ENCODE data around the gene FAM234A.
A peak's percentile ranks its signal among the peaks of the same experiment; 100 is the strongest.
"Not testable (repeated sequence)": the region's sequence is repeated elsewhere in the genome, so short reads cannot be mapped to it uniquely, and the experiment has no call there.

FAM234A gene

GRCh38 chr16:266258-267164 lies 31.9 kb downstream of the FAM234A start:
- no peak for DNase-seq

GRCh38 chr16:267562-267961 lies 32.9 kb downstream of the FAM234A start:
- not testable (repeated sequence) for DNase-seq

DNA sequence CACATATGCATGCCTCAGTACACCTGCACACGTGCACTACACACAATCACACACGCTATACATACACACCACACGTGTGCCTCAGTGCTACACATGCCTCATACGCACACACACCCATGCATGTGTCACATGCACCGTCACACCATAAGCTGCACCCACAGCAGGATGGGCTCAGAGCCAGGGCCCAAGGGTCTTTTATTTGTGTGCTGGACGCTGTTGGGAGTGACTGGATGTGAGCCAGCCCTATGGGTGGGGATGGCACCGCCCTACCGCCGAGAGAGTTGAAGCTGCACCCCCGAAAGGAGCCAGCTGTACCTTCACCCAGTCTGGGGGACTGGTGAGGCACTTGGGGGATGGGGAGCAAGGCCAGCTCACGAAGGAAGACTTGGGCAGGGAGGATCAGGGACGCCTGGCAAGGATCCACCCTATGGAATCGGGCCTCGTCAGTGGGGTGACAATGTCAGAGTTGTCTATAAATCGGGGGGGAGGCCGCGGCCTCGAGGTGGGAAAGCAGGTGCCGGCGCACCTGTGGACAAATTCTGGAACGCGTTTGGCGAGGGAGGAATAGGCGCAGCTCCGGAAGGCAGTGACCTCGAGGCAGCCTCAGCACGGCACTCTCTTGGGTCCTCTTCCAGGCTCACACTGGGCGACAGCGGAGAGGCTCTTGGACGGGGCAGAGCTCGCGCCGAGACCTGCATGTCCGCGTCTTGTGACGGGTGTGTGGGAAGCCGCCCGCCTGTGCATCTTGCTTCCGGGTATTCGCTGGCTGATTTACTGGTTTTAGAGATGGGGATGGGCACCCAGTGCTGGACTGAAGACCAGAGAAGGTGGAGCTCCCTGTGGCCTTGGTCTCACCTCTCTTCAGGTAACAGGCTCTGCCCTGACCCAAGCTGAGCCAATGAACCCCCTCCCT lies 33.8 kb downstream of the FAM234A start:
- no peak for DNase-seq

DNA sequence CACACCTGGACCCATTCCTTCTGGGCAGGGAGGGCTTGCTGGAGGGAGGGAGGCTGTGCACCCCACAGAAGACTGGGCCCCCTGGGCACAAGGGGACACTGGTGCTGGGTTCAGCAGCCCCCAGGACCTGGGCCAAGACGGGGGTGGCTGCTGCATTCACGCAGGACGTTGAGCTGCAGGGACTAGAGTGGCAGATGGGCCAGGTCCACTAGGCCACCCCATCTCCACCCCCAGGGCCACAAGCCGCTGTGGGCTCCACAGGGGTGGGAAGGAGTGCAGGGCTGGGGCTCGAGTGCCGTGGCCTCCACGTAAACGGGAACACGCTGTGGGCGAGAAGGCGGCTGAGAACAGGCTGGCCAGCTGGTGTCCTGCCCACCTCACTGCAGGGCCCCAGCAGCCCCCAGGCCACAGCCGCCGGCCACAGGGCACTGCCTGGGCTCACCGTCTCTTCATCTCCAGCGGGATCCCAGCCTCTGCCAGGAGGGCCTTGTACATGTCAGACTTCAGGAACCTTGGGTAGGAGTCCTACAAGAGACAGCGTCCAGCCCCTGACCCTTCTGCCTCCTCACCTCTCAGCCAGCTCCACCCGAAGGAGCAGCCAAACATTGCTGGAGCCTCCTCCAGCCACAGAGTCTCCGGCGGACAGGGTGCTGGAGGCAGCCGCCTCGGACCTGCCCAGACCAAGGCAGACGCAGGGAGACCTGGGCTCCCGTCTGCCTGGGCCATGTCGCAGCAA lies 34.6 kb downstream of the FAM234A start:
- DNase-seq = no peak

DNA sequence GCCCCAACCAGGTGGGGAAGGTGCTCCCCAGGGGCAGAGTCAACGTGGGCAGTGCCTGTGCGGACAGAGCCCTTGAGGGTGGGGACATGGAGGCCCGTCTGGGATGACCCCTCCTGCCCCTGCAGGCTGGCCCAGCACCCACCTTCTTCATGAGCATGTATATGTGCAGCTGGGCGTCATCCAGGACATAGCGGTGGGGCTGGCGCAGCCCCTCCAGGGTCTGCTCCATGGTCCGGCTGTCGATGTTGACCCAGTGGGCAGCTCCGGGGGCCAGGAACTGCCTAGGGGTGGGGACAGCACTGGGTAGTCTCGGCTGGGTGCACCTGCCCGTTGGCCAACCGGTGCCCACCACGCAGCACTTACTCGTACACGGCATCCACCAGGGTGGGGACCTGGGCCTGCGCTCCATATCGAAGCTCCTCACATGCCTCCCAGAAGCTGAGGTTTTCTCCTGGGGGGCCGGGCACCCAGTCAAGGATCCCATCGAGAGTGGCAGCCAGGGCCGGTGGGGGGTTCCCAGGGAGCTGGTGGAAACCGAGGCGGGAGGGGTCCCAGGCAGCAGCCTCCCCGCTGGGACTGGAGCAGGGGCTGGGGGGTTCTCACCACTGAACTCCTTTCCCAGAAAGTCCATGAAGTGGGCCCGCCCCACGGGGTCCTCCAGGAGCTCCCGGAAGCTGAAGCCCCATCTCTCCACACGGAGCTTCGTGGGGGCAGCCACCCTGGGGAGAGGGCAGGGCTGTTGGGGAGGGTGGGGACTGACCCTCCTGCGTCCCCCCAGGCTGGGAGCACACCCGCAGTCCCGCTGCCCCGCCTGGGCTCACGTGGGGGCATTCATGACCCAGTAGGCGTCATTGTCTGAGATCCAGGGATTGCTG lies 36.0 kb downstream of the FAM234A start:
- DNase-seq = no peak

GRCh38 chr16:272633-273546 lies 38.3 kb downstream of the FAM234A start:
- DNase-seq = no peak

- DNase-seq = no peak
Measured at GRCh38 chr16:273547-274421, 39.2 kb downstream of the FAM234A start.

DNA sequence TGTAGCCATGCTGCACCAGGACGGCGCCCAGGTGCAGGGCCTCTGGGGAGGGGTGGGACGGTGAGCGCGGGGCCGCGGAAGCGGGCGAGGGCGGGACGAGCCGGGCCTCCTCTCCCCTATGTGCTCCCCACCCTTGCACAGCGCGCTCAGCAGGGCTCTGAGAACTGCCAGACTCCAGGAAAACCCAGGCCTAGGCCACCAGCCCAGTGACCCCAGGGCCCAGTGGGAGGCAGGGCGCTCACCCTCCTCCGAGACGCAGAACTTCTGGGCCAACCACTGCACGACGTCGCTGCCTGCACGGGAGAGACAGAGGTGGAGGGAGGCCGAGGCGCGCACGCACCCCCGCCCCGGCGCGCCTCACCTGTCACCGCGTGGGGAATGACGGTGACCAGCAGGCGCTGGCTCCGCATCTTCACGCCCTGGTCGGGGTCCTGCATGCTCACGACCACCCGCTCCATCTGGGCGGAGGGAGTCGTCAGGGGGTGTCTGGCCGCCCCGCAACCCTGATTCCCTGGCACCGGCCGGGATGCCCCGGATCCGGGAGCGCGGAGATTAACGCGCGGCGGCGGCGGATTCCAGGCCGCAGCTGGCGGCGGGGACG lies 40.5 kb downstream of the FAM234A start:
- DNase-seq = no peak

DNA sequence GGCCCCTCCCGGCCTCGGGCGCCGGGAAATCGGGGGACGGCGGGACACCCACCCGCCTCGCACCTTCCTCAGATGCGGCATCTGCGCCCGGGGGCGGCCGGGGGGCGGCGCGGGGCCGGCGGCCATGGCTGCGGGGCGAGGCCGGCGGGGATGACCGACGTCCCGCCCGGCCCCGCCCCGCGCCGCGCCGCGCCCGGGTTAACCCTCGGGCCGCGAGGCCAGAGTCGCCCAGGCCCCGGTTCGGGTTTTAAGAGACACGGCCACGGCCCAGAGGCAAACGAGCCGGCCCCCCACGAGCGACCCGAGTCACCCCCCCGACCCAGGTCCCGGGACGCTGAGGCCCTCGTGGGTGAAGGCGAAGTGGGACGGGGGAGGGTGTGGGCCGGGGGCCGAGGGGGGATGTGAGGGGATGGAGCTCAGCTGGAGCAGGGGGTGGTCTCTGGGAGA lies 41.2 kb downstream of the FAM234A start, which contains the start of gene RGS11:
Gene RGS11, minus strand, starts transcription at position 159 of the 447 bp plus-strand sequence. Its CDS starts 33 bp downstream, at position 126.
- no peak for DNase-seq

DNA sequence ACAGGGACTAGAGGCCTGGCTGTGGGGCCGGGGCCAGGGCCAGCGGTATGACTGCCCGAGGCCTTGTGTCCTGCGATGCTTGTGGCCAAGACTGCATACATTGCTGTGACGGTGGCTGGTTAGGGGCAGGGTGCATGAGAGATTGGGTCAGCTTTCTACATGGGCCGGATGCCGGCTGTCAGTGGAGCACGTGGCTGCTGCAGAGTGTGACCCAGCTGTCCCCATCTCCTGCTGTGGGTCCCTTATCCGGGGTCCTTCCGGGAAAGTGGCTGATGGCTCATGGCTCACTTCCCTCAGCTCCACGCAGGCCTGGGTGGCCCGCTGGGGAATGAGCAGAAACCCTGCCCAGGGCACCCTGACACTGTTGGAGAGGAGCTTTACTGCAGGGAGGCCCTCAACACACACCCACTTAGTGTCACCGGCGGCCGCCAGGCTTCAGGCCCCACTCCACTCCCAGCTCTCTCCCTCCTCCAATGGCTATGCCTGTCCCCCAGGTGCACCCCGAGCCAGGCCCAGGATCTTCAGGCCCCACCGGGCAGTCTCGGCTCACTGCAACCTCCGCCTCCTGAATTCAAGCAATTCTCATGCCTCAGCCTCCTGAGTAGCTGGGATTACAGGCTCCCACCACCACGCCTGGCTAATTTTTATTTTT lies 41.9 kb downstream of the FAM234A start:
- DNase-seq = no peak

DNA sequence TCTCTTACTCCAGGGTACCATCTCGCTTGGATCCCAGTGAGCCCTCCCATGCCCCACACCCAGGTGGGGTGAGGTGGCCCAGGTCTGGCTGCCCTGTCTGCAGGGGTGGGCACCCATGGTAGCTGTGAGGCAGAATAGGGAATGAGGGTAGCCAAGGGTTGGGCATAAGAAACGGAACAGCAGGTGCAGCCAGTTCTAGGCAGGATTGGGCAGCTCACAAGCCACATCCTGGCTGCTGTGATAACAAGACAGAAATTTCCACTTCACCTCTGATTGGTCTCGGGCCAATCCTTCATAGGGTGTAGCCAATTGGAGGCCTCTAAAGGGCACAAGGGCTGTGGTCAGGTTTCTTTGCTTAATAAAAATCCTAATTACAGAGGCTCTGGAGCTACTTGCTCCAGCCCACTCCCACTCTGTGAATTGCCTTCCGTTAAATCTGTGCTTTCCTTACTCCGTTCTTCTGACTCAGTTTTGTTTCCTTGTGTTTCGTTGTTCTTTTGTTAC lies 44.3 kb downstream of the FAM234A start:
- peak; percentile 47 for DNase-seq

- DNase-seq = no peak
Measured at GRCh38 chr16:279531-279930, 44.9 kb downstream of the FAM234A start.

DNA sequence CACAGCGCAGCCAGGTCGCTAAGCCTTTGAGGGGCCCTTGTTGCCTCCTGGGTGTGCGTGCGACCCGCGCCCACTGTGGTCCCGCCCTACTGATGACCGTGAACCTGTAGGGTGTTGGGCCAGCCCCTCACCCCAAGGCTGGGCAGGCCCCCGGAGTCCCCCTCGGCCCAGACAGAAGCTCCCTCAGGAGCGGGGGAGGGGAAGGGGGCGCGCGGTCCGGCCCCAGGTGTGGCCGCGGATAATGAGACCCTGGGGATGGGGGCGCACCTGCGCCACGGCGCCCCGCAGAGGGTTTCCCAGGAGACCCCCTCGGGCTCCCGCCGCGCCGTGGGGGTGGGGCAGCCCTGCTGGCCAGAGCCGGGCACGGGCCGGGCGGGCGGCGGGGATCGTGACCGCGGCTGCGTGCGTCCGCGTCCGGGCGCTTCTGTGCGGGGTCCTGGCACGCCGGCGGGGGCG lies 45.4 kb downstream of the FAM234A start:
- DNase-seq = no peak

DNA sequence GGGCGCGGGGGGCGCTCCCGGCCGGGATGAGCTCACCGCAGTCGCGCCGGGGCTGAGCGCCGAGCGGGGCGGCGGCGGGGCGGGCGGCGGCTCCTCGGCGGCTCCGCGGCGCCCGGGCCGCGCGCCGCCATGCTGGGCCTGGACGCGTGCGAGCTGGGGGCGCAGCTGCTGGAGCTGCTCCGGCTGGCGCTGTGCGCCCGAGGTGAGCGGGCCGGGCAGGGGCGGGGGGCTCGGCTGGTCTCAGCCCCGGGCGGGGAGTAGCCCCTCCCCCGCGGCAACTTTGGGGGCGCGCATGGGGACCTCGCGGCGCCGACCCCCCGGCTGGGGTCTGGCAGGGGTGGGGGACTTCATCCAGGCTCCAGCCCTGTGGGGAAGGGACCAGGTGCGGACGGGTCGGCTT lies 45.9 kb downstream of the FAM234A start, which contains the start of gene ARHGDIG:
Gene ARHGDIG, plus strand, starts transcription at position 40 of the 400 bp plus-strand sequence. Its CDS starts 90 bp downstream, at position 130.
- no peak for DNase-seq

- DNase-seq = no peak
Measured at GRCh38 chr16:280991-281659, 46.5 kb downstream of the FAM234A start.

- no peak for DNase-seq
Measured at GRCh38 chr16:281660-282255, 47.1 kb downstream of the FAM234A start.

DNA sequence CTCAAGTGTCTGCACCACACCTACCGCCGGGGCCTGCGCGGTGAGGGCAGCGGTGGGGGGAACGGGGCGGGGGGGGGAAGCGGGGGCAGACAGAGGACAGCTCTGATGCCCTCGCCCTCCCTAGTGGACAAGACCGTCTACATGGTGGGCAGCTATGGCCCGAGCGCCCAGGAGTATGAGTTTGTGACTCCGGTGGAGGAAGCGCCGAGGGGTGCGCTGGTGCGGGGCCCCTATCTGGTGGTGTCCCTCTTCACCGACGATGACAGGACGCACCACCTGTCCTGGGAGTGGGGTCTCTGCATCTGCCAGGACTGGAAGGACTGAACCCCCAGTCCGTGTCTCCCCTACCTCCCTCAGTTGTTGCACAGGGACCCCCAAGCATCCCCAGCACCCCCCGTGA lies 47.9 kb downstream of the FAM234A start:
- DNase-seq = no peak
